Esophagus (tissue), 2 donors: Measurements from ENCODE around the gene A4GNT. TPM values are rescaled to one million over a fixed set of nuclear protein-coding genes. Genes with fewer than 3 reads are reported as not detected.

Experiments
- H3K27ac ChIP-seq, 2 donors: one replicate each; pipeline ENCODE4 v1.5.1; 2013; ENCODE audit warnings: low read depth in 2 of 2, mild to moderate bottlenecking in 2 of 2, inconsistent platforms in 1 of 2, low read length in 1 of 2, moderate library complexity in 1 of 2
- H3K27me3 ChIP-seq, 2 donors: one replicate each; pipeline ENCODE4 v1.6.1; 2013; ENCODE audit warnings: low read length in 2 of 2, control low read depth in 1 of 2, mild to moderate bottlenecking in 1 of 2; ENCODE audit not compliant: insufficient read depth in 2 of 2, control insufficient read depth in 1 of 2
- H3K36me3 ChIP-seq, 2 donors: one replicate each; pipeline ENCODE4 v1.6.1; 2013; ENCODE audit warnings: low read length in 1 of 2; ENCODE audit not compliant: control insufficient read depth in 2 of 2, insufficient read depth in 2 of 2
- H3K4me1 ChIP-seq, 2 donors: one replicate each; pipeline ENCODE4 v1.6.1; 2013; ENCODE audit warnings: low read length in 1 of 2; ENCODE audit not compliant: control insufficient read depth in 2 of 2, insufficient read depth in 2 of 2
- H3K4me3 ChIP-seq, 2 donors: one replicate each; pipeline ENCODE4 v1.5.1; 2013; ENCODE audit warnings: low read length in 2 of 2, mild to moderate bottlenecking in 2 of 2, low read depth in 1 of 2, moderate library complexity in 1 of 2
- H3K9me3 ChIP-seq, 2 donors: one replicate each; pipeline ENCODE4 v1.6.1; 2013; ENCODE audit warnings: mild to moderate bottlenecking in 2 of 2, low read depth in 1 of 2, low read length in 1 of 2, moderate library complexity in 1 of 2; ENCODE audit not compliant: control insufficient read depth in 2 of 2, insufficient read depth in 1 of 2
- WGBS, 2 donors: extraction: QIAGEN DNeasy Blood & Tissue Kit; methylation state at CpG; one replicate each; pipeline ENCODE4 v1.1.7; 2013; 5-methylcytosine and 5-hydroxymethylcytosine counted together
- polyA plus RNA-seq, 2 donors: library from polyadenylated mRNA; stranded (reverse); fragments of 200-250 nt; gene quantifications; one replicate each; pipeline ENCODE4 v1.2.3, GENCODE V29; 2013
- donor health status: healthy with polysubstance abuse.
- donor health status: Bipolar disorder and iron deficiency.

Gene A4GNT
- polyA plus RNA-seq = not detected

GRCh38 chr3:138132239-138132638 is at the start of gene A4GNT:
Gene A4GNT (minus strand): TSS chr3:138132390. CDS start chr3:138131256, 1,134 bp downstream.
- H3K36me3 ChIP-seq = no peaks in the 10 kb centered on the region
- H3K27me3 ChIP-seq = no peaks in the 10 kb centered on the region
- WGBS, 2 donors = 64 to 74% methylated on average over 1 of the region's 1 CpG
- H3K4me1 ChIP-seq = no peaks in the 10 kb centered on the region
- no peaks in the 10 kb centered on the region for H3K9me3 ChIP-seq
- H3K27ac ChIP-seq = no peak within 1 kb of the TSS
- H3K4me3 ChIP-seq = no peak within 1 kb of the TSS

- Histone ChIP-seq H3K27ac (no peak overlapping the region), H3K4me3 (no peak overlapping the region), H3K9me3 (no peaks in the 10 kb centered on the region), H3K4me1 (no peaks in the 10 kb centered on the region), H3K36me3 (no peaks in the 10 kb centered on the region), H3K27me3 (no peaks in the 10 kb centered on the region)
- WGBS, 2 donors = 5 to 8% methylated on average over 2 of the region's 2 CpGs
Measured at GRCh38 chr3:138180375-138181029, 48.3 kb upstream of the A4GNT start.

GRCh38 chr3:138174421-138175131 is 42.4 kb upstream of the A4GNT start, which contains the start of gene DBR1:
Gene DBR1 (minus strand): TSS chr3:138174921. CDS start chr3:138174795, 126 bp downstream.
- H3K4me1 ChIP-seq = no peaks in the 10 kb centered on the region
- H3K27ac ChIP-seq = peak within 1 kb of the TSS; percentile 91 to 93
- WGBS, 2 donors = 0% methylated on average over 38 of the region's 38 CpGs
- H3K9me3 ChIP-seq = no peaks in the 10 kb centered on the region
- H3K27me3 ChIP-seq = no peaks in the 10 kb centered on the region
- H3K4me3 ChIP-seq = peak within 1 kb of the TSS; percentile 91 to 93
- no peaks in the 10 kb centered on the region for H3K36me3 ChIP-seq

- Histone ChIP-seq H3K9me3 (no peaks in the 10 kb centered on the region), H3K4me3 (peak overlapping the region; percentile 91 to 93), H3K27ac (peak overlapping the region in 1 of 2 donors; percentile 93), H3K36me3 (no peaks in the 10 kb centered on the region), H3K4me1 (no peaks in the 10 kb centered on the region), H3K27me3 (no peaks in the 10 kb centered on the region)
- WGBS, 2 donors = 48 to 50% methylated on average over 13 of the region's 13 CpGs
Measured at GRCh38 chr3:138173769-138174420, 41.7 kb upstream of the A4GNT start.

- Histone ChIP-seq H3K4me1 (no peaks in the 10 kb centered on the region), H3K4me3 (no peak overlapping the region), H3K27me3 (no peaks in the 10 kb centered on the region), H3K36me3 (no peaks in the 10 kb centered on the region), H3K9me3 (no peaks in the 10 kb centered on the region), H3K27ac (no peak overlapping the region)
- 78 to 84% methylated on average over 2 of the region's 2 CpGs for WGBS, 2 donors
Measured at GRCh38 chr3:138172625-138173024, 40.4 kb upstream of the A4GNT start.

GRCh38 chr3:138165061-138165460 is 32.9 kb upstream of the A4GNT start:
- H3K36me3 ChIP-seq = peaks cover 3 to 11% of the 10 kb centered on the region in 2 donors

GRCh38 chr3:138157743-138158142 is 25.6 kb upstream of the A4GNT start:
- WGBS, 2 donors = 96 to 98% methylated on average over 4 of the region's 4 CpGs

More at GRCh38 chr3:138165061-138165460, 32.9 kb upstream of the A4GNT start:
- 98 to 100% methylated on average over 2 of the region's 2 CpGs for WGBS, 2 donors
- Histone ChIP-seq H3K27ac (no peak overlapping the region), H3K4me1 (no peaks in the 10 kb centered on the region), H3K9me3 (no peaks in the 10 kb centered on the region), H3K4me3 (no peak overlapping the region), H3K27me3 (no peaks in the 10 kb centered on the region)

GRCh38 chr3:138154534-138154933 is 22.3 kb upstream of the A4GNT start:
- H3K4me1 ChIP-seq = no peaks in the 10 kb centered on the region
- H3K4me3 ChIP-seq = no peak overlapping the region
- H3K36me3 ChIP-seq = no peaks in the 10 kb centered on the region
- H3K27ac ChIP-seq = no peak overlapping the region
- no peaks in the 10 kb centered on the region for H3K27me3 ChIP-seq
- H3K9me3 ChIP-seq = no peaks in the 10 kb centered on the region

More at GRCh38 chr3:138157743-138158142, 25.6 kb upstream of the A4GNT start:
- Histone ChIP-seq H3K4me1 (no peaks in the 10 kb centered on the region), H3K27me3 (no peaks in the 10 kb centered on the region), H3K27ac (no peak overlapping the region), H3K4me3 (no peak overlapping the region), H3K36me3 (peaks cover 3 to 5% of the 10 kb centered on the region in 2 donors), H3K9me3 (no peaks in the 10 kb centered on the region)

GRCh38 chr3:138148503-138148902 is 16.3 kb upstream of the A4GNT start:
- 55 to 64% methylated on average over 4 of the region's 4 CpGs for WGBS, 2 donors
- Histone ChIP-seq H3K27ac (no peak overlapping the region), H3K9me3 (no peaks in the 10 kb centered on the region), H3K27me3 (no peaks in the 10 kb centered on the region), H3K36me3 (no peaks in the 10 kb centered on the region), H3K4me3 (no peak overlapping the region), H3K4me1 (no peaks in the 10 kb centered on the region)
